SK-N-SH treated with all-trans-retinoic acid at 6 μM for 48 hours (cell line): ENCODE results near the gene DNAH9.

Source experiments
- ARNTL ChIP-seq: fragments of 450-650 bp; formaldehyde crosslinking; IDR thresholded peaks from 2 replicates; pipeline ENCODE4 v1.5.0; 2020; ENCODE audit warnings: low read depth, mild to moderate bottlenecking, moderate library complexity, borderline replicate concordance
- CSDC2 ChIP-seq: fragments of 250-450 bp; sonication (Bioruptor Pico); IDR thresholded peaks from 2 replicates; pipeline ENCODE4 v1.5.0; 2020; ENCODE audit warnings: mild to moderate bottlenecking, moderate library complexity
- ISL1 ChIP-seq: fragments of 250-450 bp; sonication (Bioruptor Pico); IDR thresholded peaks from 2 replicates; pipeline ENCODE4 v2.1.2; 2022; ENCODE audit warnings: mild to moderate bottlenecking, moderate library complexity
- RARB ChIP-seq: fragments of 250-450 bp; sonication (Bioruptor Pico); IDR thresholded peaks from 2 replicates; pipeline ENCODE4 v1.8.0; 2021; ENCODE audit warnings: mild to moderate bottlenecking, moderate library complexity
- SNAI2 ChIP-seq: fragments of 250-450 bp; sonication (Bioruptor Pico); IDR thresholded peaks from 2 replicates; pipeline ENCODE4 v1.5.0; 2020; ENCODE audit warnings: mild to moderate bottlenecking, moderate library complexity
- ZC3H10 ChIP-seq: fragments of 250-450 bp; sonication (Bioruptor Pico); IDR thresholded peaks from 2 replicates; pipeline ENCODE4 v1.5.1; 2021; ENCODE audit warnings: mild to moderate bottlenecking, moderate library complexity
- ZFP30 ChIP-seq: fragments of 450-650 bp; formaldehyde crosslinking; IDR thresholded peaks from 2 replicates; pipeline ENCODE4 v1.5.0; 2022; ENCODE audit warnings: mild to moderate bottlenecking, moderate library complexity
- ZNF565 ChIP-seq: fragments of 450-650 bp; formaldehyde crosslinking; conservative IDR thresholded peaks from 2 replicates; pipeline ENCODE4 v1.5.0; 2020; ENCODE audit warnings: low read depth, mild to moderate bottlenecking, moderate library complexity
- TF ChIP-seq, protein P1 (sequence below): fragments of 250-450 bp; sonication (Bioruptor Pico); IDR thresholded peaks from 2 replicates; pipeline ENCODE4 v1.5.1; 2020; ENCODE audit warnings: low read depth, mild to moderate bottlenecking, moderate library complexity
- TF ChIP-seq, protein P2 (sequence below): fragments of 250-450 bp; sonication (Bioruptor Pico); IDR thresholded peaks from 2 replicates; pipeline ENCODE4 v1.8.0; 2020; ENCODE audit warnings: mild to moderate bottlenecking, moderate library complexity, borderline replicate concordance

DNA sequence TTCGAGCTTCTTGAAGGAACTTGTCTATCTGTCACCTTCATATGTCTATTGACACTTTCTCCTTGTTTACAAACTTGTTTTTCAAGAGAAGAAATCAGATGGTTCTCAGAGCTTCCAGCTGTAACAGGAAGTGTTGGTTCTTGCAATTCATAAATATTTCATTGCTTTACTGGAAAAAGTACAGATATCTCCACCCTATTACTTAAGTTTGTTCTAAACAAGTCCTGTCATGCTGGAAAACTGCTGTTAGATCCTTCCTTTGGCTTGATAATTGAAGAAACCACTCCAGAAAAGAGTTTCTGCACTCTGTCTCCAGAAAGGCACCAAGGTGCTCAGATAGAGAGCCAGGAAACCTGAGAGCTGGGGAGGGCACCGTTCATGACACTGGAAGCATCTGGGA, 181.6 kb downstream of the DNAH9 start:
- TF ChIP-seq ZFP30 (CRISPR knock-in tag) (no peak), CSDC2 (no peak), ISL1 (no peak), RARB (CRISPR knock-in tag) (no peak), SNAI2 (CRISPR knock-in tag) (no peak), ARNTL (CRISPR knock-in tag) (no peak), ZNF565 (CRISPR knock-in tag) (no peak), ZC3H10 (CRISPR knock-in tag) (no peak)
- TF ChIP-seq, protein P1, sequence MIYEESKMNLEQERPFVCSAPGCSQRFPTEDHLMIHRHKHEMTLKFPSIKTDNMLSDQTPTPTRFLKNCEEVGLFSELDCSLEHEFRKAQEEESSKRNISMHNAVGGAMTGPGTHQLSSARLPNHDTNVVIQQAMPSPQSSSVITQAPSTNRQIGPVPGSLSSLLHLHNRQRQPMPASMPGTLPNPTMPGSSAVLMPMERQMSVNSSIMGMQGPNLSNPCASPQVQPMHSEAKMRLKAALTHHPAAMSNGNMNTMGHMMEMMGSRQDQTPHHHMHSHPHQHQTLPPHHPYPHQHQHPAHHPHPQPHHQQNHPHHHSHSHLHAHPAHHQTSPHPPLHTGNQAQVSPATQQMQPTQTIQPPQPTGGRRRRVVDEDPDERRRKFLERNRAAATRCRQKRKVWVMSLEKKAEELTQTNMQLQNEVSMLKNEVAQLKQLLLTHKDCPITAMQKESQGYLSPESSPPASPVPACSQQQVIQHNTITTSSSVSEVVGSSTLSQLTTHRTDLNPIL (CRISPR knock-in tag), result no peak
- TF ChIP-seq, protein P2, sequence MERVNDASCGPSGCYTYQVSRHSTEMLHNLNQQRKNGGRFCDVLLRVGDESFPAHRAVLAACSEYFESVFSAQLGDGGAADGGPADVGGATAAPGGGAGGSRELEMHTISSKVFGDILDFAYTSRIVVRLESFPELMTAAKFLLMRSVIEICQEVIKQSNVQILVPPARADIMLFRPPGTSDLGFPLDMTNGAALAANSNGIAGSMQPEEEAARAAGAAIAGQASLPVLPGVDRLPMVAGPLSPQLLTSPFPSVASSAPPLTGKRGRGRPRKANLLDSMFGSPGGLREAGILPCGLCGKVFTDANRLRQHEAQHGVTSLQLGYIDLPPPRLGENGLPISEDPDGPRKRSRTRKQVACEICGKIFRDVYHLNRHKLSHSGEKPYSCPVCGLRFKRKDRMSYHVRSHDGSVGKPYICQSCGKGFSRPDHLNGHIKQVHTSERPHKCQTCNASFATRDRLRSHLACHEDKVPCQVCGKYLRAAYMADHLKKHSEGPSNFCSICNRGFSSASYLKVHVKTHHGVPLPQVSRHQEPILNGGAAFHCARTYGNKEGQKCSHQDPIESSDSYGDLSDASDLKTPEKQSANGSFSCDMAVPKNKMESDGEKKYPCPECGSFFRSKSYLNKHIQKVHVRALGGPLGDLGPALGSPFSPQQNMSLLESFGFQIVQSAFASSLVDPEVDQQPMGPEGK, result no peak
